AG04450 (cell line): ENCODE results near the gene ITPK1. TPM values are rescaled to one million over a fixed set of nuclear protein-coding genes. Genes with fewer than 3 reads are reported as not detected.

Experiments
- CTCF ChIA-PET: fragments of 300-600, 350-600 bp; formaldehyde crosslinking; extraction: SDS; loops from one replicate; lab custom pipeline; 2022; ENCODE audit warnings: antibody characterized with exemption, inconsistent platforms; lab: Charles Lee
- POLR2A ChIA-PET: fragments of 350-600 bp; formaldehyde crosslinking; extraction: SDS; loops from one replicate; lab custom pipeline; 2021; ENCODE audit warnings: antibody characterized with exemption, inconsistent platforms; lab: Yijun Ruan, JAX
- DNase-seq: peaks from one replicate; pipeline ENCODE4 v3.0.0-alpha.2; 2011; ENCODE audit warnings: low read depth, low spot score
- H3K27ac ChIP-seq: one replicate; pipeline ENCODE4 v1.5.1; 2012; ENCODE audit warnings: low read depth, low read length, control low read depth
- H3K27me3 ChIP-seq: one replicate; pipeline ENCODE4 v1.6.0; 2012; ENCODE audit warnings: low read length; ENCODE audit not compliant: control insufficient read depth, insufficient read depth
- H3K4me3 ChIP-seq: 2 replicates; pipeline ENCODE4 v1.5.1; 2011; ENCODE audit warnings: mild to moderate bottlenecking, low read depth, low read length, control low read depth
- H3K9me3 ChIP-seq: 2 replicates; pipeline ENCODE4 v1.5.1; 2012; ENCODE audit warnings: low read length; ENCODE audit not compliant: control insufficient read depth, insufficient read depth
- polyA plus RNA-seq: library from polyadenylated mRNA; depleted of rRNA; stranded (reverse); fragments of >200 nt; gene quantifications from 2 replicates; pipeline ENCODE4 v1.2.3, GENCODE V29; 2011
- TF ChIP-seq, protein P1 (sequence below): IDR thresholded peaks from 2 replicates; pipeline ENCODE4 v1.5.1; 2011; ENCODE audit warnings: low read depth, low read length, control low read depth, inconsistent platforms

The ITPK1 gene
- polyA plus RNA-seq, 1 experiment, result 13.6 TPM

DNA sequence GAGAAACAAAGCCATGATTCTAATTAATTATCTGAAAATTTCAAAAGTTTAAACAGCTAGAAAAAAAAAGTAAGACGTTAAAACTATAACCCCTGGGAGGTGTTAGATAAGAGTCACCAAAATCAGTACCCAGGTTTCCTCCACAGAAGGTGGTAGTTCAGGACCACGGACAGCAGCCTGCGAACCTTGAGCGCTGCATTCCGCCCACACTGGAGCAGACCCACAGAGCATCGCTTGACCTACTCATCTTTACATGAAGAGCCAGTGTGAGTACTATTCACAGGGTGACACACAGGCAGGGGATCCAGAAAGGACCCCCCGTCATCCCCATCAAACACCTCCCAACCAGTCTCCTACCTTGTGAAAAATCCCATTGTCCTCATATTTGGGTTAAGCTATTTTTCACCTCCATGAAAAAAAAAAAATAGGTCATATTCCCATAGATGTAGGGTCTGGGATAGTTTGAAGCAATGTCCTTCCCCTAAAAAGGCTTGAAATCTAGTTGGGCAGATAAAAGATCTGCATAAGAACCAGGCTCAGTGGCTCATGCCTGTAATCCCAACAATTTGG lies 201.6 kb downstream of the ITPK1 start:
- H3K27ac ChIP-seq, result no peak overlapping the region
- no peak for DNase-seq
- no peaks in the 10 kb centered on the region; the same call in 1 of the 2 replicates for H3K9me3 ChIP-seq
- POLR2A ChIA-PET, result no interaction called here
- H3K27me3 ChIP-seq, result no peaks in the 10 kb centered on the region
- TF ChIP-seq, protein P1, sequence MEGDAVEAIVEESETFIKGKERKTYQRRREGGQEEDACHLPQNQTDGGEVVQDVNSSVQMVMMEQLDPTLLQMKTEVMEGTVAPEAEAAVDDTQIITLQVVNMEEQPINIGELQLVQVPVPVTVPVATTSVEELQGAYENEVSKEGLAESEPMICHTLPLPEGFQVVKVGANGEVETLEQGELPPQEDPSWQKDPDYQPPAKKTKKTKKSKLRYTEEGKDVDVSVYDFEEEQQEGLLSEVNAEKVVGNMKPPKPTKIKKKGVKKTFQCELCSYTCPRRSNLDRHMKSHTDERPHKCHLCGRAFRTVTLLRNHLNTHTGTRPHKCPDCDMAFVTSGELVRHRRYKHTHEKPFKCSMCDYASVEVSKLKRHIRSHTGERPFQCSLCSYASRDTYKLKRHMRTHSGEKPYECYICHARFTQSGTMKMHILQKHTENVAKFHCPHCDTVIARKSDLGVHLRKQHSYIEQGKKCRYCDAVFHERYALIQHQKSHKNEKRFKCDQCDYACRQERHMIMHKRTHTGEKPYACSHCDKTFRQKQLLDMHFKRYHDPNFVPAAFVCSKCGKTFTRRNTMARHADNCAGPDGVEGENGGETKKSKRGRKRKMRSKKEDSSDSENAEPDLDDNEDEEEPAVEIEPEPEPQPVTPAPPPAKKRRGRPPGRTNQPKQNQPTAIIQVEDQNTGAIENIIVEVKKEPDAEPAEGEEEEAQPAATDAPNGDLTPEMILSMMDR, result no peak
- CTCF ChIA-PET, result no interaction called here
- no peak overlapping the region for H3K4me3 ChIP-seq

DNA sequence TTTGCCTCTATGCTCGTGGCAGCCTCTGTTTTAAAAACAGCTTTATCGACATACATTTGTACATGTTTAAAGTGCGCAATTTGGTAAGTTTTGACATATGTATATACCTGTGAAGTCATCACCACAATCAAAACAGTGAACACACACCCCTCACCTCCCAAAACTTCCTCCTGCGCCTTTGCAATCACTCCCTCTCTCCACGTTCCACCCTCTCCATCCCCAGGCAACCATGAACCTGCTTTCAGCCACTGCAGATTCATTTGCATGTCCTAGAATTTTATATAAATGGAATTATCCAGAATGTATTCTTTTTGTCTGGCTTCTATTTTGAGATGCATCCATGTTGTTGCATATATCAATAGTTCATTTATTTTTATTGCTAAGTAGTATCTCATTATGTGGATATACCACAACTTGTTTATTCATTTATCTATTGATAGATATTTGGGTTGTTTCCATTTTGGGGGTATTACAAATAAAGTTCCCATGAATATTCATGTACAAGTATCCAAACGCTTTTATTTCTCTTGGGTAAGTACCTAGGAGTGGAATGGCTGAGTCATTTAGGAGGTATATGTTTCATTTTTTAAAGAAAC lies 208.3 kb downstream of the ITPK1 start:
- TF ChIP-seq, protein P1, result no peak
- no peak overlapping the region for H3K27ac ChIP-seq
- CTCF ChIA-PET, result no interaction called here

DNA sequence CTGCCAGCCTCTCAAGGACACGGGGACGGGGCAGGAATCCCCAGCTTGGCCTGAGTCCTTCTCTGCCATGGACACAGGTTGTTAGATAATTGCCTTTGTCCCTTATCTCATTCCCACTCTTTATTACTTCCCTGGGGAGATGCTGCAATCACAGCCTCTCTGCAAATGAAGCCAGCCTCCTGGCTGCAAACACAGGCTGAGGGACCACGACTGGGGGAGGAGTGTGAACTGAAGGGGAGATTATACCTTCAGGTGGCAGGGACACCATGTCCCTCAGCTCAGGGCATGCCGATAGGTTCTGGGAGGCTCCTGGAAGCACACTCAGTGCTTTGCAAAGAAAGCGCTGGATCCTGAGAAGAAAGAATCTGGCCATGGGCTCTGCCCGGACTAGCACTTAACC lies 208.9 kb downstream of the ITPK1 start:
- ChIA-PET CTCF (no interaction called here), POLR2A (no interaction called here)
- Histone ChIP-seq H3K4me3 (no peak overlapping the region), H3K27me3 (peaks cover 7% of the 10 kb centered on the region), H3K27ac (no peak overlapping the region), H3K9me3 (no peaks in the 10 kb centered on the region)
- DNase-seq, result no peak
- TF ChIP-seq, protein P1, result no peak

More for the DNA sequence above, 208.3 kb downstream of the ITPK1 start:
- POLR2A ChIA-PET, result no interaction called here
- no peak for DNase-seq
- no peak overlapping the region for H3K4me3 ChIP-seq
- H3K27me3 ChIP-seq, result peaks cover 7% of the 10 kb centered on the region
- no peaks in the 10 kb centered on the region; the same call in 1 of the 2 replicates for H3K9me3 ChIP-seq

DNA sequence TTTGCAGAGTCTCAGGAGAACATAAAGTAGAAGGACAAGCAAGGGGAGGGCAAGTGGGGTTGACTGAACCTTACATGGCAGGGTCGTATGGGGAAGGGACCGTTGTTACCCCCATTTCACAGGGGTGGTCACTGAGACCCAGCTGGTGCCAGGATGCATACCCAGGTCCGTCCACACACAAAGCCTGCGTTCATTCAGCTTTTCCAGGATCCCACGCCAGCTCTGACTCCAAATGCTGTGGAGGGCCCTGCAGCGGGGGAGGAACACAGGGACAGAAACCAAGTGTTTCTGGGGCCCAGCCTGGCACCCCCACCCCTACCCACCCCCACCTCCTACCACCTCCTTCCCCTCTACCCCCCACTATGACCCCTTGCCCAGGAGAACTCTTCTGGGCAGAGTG lies 209.3 kb downstream of the ITPK1 start:
- no peaks in the 10 kb centered on the region for H3K9me3 ChIP-seq
- TF ChIP-seq, protein P1, result no peak
- ChIA-PET CTCF (no interaction called here), POLR2A (no interaction called here)
- no peak overlapping the region for H3K27ac ChIP-seq
- no peak overlapping the region for H3K4me3 ChIP-seq
- DNase-seq, result no peak
- H3K27me3 ChIP-seq, result peaks cover 7% of the 10 kb centered on the region

DNA sequence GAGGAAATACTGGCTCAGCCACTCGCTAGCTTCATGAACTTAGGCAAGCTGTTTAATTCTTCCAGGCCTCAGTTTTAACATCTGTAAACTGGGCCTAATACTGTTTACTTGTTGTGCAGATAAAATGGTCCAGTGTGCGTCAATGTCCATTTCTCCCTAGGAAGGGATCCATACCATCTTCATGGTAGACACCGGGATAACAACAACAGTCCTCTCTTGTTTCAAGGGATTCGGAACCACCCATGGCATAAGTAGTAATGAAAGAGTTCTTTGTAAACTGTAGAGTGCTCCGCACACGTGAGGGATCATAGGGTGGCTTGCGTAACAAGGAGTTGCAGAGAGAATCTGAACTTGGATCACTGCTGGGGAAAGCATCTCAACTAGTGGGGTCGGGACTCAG lies 210.1 kb downstream of the ITPK1 start:
- Histone ChIP-seq H3K9me3 (no peaks in the 10 kb centered on the region), H3K4me3 (no peak overlapping the region), H3K27ac (no peak overlapping the region), H3K27me3 (peaks cover 7% of the 10 kb centered on the region)
- no peak for DNase-seq
- ChIA-PET POLR2A (no interaction called here), CTCF (no interaction called here)
- TF ChIP-seq, protein P1, result no peak
